Panc1 (cell line): Measurements from ENCODE around the gene CHODL.

ENCODE experiments used
- CTCF ChIP-seq: fragments of 450-650 bp; IDR thresholded peaks from 2 replicates; pipeline ENCODE4 v1.5.1; 2017; ENCODE audit warnings: mild to moderate bottlenecking
- POLR2AphosphoS5 ChIP-seq: IDR thresholded peaks from 2 replicates; pipeline ENCODE4 v1.6.1; 2012; ENCODE audit warnings: mild to moderate bottlenecking, low read depth, low read length, moderate library complexity
- REST ChIP-seq, 2 experiments: IDR thresholded peaks; 2 replicates each; pipeline ENCODE4 v1.6.1; 2011 to 2012; ENCODE audit warnings: low read depth in 2 of 2, control low read depth in 1 of 2, low read length in 1 of 2, mild to moderate bottlenecking in 1 of 2, moderate library complexity in 1 of 2; ENCODE audit not compliant: insufficient read depth in 1 of 2

DNA sequence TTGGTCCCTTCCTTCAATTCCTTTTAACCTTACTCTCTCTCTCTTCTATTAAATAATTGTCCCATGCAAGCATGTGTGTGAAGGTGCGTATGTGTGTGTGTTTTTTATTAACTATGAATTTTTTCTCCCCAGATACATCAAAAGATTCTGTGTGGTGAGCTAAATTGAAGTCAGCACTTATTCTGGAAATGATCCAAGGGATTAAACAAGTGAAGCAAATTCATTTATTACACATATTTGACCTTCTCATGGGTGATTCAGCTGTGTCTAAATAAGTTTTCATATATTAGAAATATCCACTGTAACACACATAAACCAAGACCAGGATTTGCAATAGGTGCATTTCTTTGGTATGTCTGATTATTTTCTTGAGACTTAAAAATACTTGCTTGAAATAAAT lies 24.3 kb downstream of the CHODL start:
- no peak for TF ChIP-seq CTCF
- no peak for TF ChIP-seq POLR2AphosphoS5
- no peak for TF ChIP-seq REST (IDR thresholded peaks at IDR 0.05; ENCODE audit: insufficient read depth in 1 of 2, low read depth in 2 of 2, low read length in 1 of 2)
